GM20431 (cell line): Measurements from ENCODE around the gene MIAT.

Source experiments
- in situ Hi-C: fragments of 300-500 bp; cut with MseI, MboI; formaldehyde crosslinking; loops from one replicate; pipeline ENCODE4 v1.15.0; 2020; ENCODE audit warnings: low sequenced_read_pairs; ENCODE audit not compliant: unreplicated experiment

The MIAT gene

GRCh38 chr22:26718905-26719304 is 61.5 kb downstream of the MIAT start:
- in situ Hi-C loops: no loop called here

GRCh38 chr22:26722159-26722558 is 64.8 kb downstream of the MIAT start:
- in situ Hi-C loops: no loop called here

DNA sequence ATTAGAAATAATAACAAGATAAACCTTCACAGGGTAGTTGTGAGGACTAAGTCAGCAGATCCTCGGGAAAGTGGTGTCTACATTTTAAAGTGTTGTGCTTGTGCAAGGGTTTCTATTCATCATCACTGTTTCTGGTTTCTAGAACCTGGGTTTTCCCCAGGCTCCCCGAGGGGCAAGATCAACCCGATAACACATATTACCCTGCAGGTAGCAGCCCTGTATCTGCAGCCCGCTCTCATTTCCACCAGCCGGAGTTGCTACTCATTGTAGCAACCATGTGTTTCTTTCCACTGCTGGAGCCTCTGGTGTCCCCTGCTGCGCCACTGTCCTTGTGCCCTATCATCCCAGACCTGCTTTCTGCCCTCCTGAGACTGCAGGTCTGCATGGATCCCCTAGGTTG is 67.0 kb downstream of the MIAT start:
- in situ Hi-C loops: no loop called here

GRCh38 chr22:26725012-26725676 is 67.8 kb downstream of the MIAT start:
- in situ Hi-C loops: no loop called here
